Activated CD4-positive, alpha-beta memory T cell treated with anti-CD3 and anti-CD28 coated beads, Interleukin-2, amount 10 ng/mL, durations not matched to agents 7 days and 5 days (primary cell): Measurements from ENCODE around the gene RPL28. TPM values are rescaled to one million over a fixed set of nuclear protein-coding genes. Genes with fewer than 3 reads are reported as not detected.
A peak's percentile ranks its signal among the peaks of the same experiment; 100 is the strongest.

Experiments
- CTCF ChIA-PET: fragments of 350-600 bp; sonication (Branson Sonifier 250); formaldehyde crosslinking; loops from one replicate; lab custom pipeline; 2021; ENCODE audit warnings: antibody characterized with exemption, inconsistent platforms; lab: Charles Lee
- POLR2A ChIA-PET: fragments of 350-600 bp; sonication (Branson Sonifier 250); formaldehyde crosslinking; loops from one replicate; lab custom pipeline; 2021; ENCODE audit warnings: antibody characterized with exemption; lab: Charles Lee
- DNase-seq: peaks from one replicate; pipeline ENCODE4 v3.0.0-alpha.2; 2020
- H3K27ac Mint-ChIP-seq: one replicate; pipeline ENCODE4 v1.8.0; 2021; ENCODE audit warnings: mild to moderate bottlenecking, mixed read lengths
- H3K27me3 Mint-ChIP-seq: one replicate; pipeline ENCODE4 v1.8.0; 2021; ENCODE audit warnings: mixed read lengths
- H3K36me3 Mint-ChIP-seq: one replicate; pipeline ENCODE4 v1.8.0; 2021; ENCODE audit warnings: low read depth, mixed read lengths
- H3K4me1 Mint-ChIP-seq: one replicate; pipeline ENCODE4 v1.8.0; 2021; ENCODE audit warnings: mixed read lengths
- H3K4me3 Mint-ChIP-seq: one replicate; pipeline ENCODE4 v1.8.0; 2021; ENCODE audit warnings: mild to moderate bottlenecking, mixed read lengths
- H3K9me3 Mint-ChIP-seq: one replicate; pipeline ENCODE4 v1.8.0; 2021; ENCODE audit warnings: mixed read lengths
- total RNA-seq, 2 experiments: library from RNA; stranded (reverse); gene quantifications; one replicate each; pipeline ENCODE4 v1.2.3, GENCODE V29; 2021

The RPL28 gene
- total RNA-seq, 2 experiments from 2014 or later, result 3,004 to 3,026 TPM

DNA sequence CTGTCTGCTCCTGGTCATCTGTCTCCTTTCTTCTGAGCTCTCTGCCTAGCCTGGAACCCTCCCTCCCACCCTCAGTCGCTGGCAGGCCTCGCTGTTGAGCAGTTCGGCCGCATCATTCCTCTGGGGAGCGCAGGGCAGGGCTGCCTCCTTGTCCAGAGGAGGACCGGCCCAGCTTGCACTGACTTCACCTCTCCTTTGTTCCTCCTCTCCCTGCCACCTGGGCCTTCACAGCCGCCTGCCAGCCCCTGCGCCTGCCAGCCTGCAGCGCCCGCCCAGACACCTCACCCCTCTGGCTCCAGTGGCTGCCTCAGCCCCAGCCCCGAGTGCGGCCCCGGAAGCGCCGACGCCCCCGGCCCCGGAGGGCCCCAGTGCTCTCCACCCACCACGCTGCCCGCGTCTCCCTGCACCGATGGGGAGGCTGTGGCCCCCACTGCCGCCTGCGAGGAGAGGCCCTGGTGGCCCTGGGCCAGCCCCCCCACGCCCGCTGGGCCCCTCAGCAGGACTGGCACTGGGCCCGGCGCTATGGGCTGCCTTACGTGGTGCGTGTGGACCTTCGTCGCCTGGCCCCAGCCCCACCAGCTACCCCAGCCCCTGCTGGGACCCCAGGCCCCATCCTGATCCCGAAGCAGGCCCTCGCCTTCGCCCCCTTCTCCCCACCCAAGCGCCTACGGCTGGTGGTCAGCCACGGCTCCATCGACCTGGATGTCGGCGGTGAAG lies 38.8 kb upstream of the RPL28 start:
- Mint-ChIP-seq H3K27me3 (peaks cover 10% of the 10 kb centered on the region), H3K4me1 (peaks cover 13% of the 10 kb centered on the region), H3K27ac (no peak overlapping the region), H3K4me3 (no peak overlapping the region), H3K36me3 (peaks cover 6% of the 10 kb centered on the region), H3K9me3 (no peaks in the 10 kb centered on the region)
- CTCF ChIA-PET, result no interaction called here
- DNase-seq, result no peak
- POLR2A ChIA-PET, result interaction anchor here (3.7 kb wide), 1 partner anchor 8 kb away, joined by 25 read pairs; the partner anchor contains the start of gene KMT5C

DNA sequence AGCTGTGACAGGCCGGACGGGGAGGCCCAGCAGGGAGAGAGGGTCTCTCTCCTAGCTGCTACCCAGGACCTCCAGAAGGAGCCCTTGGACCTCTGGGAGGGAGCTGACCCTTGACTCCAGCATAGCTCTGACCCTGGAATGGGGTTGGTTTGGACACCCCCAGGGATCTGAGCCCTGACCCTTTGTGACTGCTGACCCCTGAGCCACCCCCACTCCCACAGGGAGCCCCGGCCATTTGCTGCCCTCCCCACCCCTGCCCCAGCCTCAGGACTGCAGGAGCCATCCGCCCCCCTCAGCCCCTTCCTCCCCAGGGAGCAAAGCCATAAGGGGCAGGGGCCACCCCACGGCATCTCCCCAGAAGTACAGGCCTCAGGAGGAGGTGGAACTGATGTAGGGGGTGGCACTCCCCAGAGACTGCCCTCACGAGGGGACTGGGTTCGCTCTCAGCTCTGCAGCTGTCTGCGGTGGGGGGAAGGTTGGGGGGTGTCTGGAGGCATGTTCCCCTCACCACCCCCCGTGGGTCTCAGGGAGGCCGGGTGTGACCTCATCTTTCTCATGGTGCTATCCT lies 38.2 kb upstream of the RPL28 start:
- Mint-ChIP-seq H3K4me1 (peaks cover 20% of the 10 kb centered on the region), H3K27me3 (peaks cover 15% of the 10 kb centered on the region), H3K27ac (no peak overlapping the region), H3K4me3 (no peak overlapping the region), H3K9me3 (no peaks in the 10 kb centered on the region), H3K36me3 (peaks cover 6% of the 10 kb centered on the region)
- ChIA-PET POLR2A (interaction anchor here (3.7 kb wide), 1 partner anchor 9 kb away, joined by 25 read pairs; the partner anchor contains the start of gene KMT5C), CTCF (no interaction called here)
- no peak for DNase-seq

DNA sequence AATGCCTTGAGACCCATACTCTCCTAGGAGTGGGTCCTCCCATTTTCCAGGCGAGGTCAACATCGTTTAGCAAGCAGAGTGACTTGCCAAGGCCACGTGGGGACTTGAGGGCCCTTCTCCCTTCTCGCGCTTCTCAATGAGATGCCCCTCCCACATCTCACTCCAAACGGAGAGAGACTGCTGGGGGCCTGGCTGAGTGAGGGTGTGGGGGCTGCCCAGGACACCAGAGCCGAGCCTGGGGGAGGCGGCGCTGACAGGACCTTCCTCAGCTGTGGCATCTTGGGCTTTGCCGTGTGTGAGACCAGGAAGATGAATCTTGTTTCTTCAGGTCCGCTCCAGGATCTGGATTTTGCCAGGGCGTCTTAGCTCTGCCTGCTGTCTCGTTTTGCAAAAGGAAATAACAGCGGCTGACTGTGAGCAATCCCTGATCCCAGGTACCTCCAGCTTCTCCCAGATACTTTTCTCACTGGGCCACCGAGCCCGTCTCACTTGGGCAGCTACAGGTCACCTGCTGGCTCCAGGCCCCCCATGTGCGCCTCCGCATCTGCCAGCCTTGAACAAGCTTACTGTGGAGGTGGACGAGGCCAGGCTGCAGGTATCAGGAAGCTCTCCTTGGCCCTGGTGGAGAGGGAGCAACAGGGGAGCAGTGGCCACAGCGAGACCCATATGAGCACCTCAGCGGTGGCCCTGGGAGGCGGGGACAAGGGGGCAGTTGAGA lies 37.3 kb upstream of the RPL28 start:
- Mint-ChIP-seq H3K9me3 (no peaks in the 10 kb centered on the region), H3K4me1 (peaks cover 29% of the 10 kb centered on the region), H3K36me3 (peaks cover 3% of the 10 kb centered on the region), H3K27ac (no peak overlapping the region), H3K4me3 (no peak overlapping the region), H3K27me3 (peaks cover 24% of the 10 kb centered on the region)
- ChIA-PET POLR2A (interaction anchor here (0.9 to 3.7 kb wide), 2 partner anchors 9 to 16 kb away, joined by 3 to 25 read pairs; partner anchors contain the start of gene KMT5C), CTCF (no interaction called here)
- DNase-seq, result no peak

DNA sequence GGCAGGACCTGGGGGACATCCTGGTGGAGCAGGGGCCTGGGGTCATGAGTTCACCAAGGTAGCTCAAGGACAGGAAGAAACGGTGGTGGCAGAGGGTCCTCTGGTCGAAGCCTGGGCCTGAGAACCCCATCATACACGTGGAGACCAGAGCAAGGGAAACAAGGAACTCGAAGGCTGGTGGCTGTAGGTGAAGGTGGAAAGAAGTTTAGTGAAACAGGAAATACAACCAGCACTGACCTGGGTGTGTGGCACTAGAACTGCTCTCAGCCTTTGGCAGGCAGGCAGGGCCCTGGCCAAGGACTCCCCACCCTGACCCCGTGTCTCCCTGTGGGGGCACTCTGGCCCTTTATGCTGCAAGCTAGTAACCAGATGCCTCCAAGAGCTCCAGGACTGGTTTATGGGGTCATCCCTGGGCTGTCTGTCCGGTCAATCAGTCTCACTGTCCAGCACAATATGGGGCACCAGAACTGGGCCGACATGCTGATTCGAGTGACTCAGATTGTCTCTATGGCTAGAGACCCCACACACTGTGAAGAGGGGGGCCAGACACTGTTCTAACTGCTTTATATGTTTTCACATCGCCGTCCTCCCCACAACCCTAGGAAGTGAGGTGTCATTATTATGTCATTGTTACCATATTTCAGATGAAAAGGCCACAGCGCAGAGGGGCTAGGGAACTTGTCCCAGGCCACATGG lies 35.0 kb upstream of the RPL28 start:
- Mint-ChIP-seq H3K27ac (peak overlapping the region; percentile 30), H3K9me3 (no peaks in the 10 kb centered on the region), H3K4me1 (peaks cover 34% of the 10 kb centered on the region), H3K36me3 (peaks cover 3% of the 10 kb centered on the region), H3K4me3 (no peak overlapping the region), H3K27me3 (peaks cover 38% of the 10 kb centered on the region)
- no peak for DNase-seq
- CTCF ChIA-PET, result interaction anchor here (1.0 kb wide), 1 partner anchor 50 kb away, joined by 5 read pairs; no protein-coding TSS in a partner anchor
- POLR2A ChIA-PET, result interaction anchor here (1.0 to 3.7 kb wide), 3 partner anchors 12 to 21 kb away, joined by 3 to 25 read pairs (median 4); partner anchors contain the start of gene KMT5C

DNA sequence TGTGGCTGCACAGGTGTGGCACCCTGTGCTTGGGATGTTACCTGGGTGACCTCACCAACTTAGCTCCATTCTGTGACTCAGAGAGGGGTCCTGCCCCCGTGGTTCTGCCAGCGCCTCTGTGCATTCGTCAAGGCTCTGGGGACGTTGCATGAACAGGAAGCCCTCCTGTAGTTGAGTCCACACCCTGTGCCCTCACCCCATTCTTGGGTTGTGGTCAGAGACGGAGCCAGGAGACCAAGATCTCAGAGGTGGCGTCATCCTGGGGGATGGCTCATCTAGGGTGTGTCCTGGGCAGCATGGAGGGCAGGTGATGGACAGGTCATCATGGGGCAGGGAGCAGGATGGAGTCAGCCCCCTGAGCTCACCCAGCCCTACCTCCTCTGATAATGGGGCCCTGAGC lies 33.7 kb upstream of the RPL28 start:
- H3K4me1 Mint-ChIP-seq, result peaks cover 34% of the 10 kb centered on the region
- H3K36me3 Mint-ChIP-seq, result peaks cover 3% of the 10 kb centered on the region
- H3K27me3 Mint-ChIP-seq, result peaks cover 41% of the 10 kb centered on the region
- H3K4me3 Mint-ChIP-seq, result no peak overlapping the region
- no peaks in the 10 kb centered on the region for H3K9me3 Mint-ChIP-seq
- ChIA-PET POLR2A (interaction anchor here (0.9 to 2.5 kb wide), 2 partner anchors 13 to 92 kb away, joined by 3 to 13 read pairs; partner anchors contain the start of gene KMT5C), CTCF (interaction anchor here (0.8 kb wide), 1 partner anchor 50 kb away, joined by 5 read pairs; no protein-coding TSS in a partner anchor)
- peak overlapping the region; percentile 26 for H3K27ac Mint-ChIP-seq
- DNase-seq, result peak; percentile 45

DNA sequence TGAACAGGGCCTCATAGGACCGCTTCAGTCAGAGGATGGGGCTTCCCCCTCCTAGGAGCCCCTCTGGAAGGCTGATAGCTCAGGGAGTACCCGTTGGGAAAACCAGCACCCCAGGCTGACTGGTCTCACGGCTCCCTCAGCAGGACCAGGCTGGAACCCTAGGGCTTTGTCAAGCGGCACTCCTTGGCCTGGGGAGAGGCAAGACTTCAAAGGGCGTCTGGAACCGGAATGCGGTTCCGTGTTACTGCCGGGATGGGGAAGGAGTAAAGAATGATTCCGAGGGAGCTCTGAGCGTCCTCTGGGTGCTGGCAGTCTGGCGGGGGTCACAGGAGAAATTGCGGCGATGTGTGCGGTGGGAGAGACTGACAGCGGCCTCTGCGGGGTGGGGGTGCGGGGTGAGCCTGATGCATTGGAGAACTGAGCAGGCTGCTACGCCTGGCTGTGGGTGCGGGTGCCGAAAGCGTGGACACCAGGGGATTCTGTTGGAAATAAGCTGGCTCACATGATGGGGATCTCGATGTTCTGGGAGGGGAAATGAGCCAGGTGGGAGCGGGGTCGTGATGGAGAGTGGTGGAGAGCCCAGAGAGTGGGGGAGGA lies 33.1 kb upstream of the RPL28 start:
- POLR2A ChIA-PET, result interaction anchor here (0.9 to 2.5 kb wide), 4 partner anchors 14 to 235 kb away, joined by 3 to 13 read pairs (median 3); partner anchors contain the start of genes KMT5C and UBE2S
- DNase-seq, result no peak
- Mint-ChIP-seq H3K27me3 (peaks cover 46% of the 10 kb centered on the region), H3K9me3 (no peaks in the 10 kb centered on the region), H3K4me1 (peaks cover 34% of the 10 kb centered on the region), H3K4me3 (peak overlapping the region; percentile 33), H3K27ac (no peak overlapping the region), H3K36me3 (peaks cover 3% of the 10 kb centered on the region)
- CTCF ChIA-PET, result interaction anchor here (0.8 kb wide), 1 partner anchor 51 kb away, joined by 5 read pairs; no protein-coding TSS in a partner anchor

DNA sequence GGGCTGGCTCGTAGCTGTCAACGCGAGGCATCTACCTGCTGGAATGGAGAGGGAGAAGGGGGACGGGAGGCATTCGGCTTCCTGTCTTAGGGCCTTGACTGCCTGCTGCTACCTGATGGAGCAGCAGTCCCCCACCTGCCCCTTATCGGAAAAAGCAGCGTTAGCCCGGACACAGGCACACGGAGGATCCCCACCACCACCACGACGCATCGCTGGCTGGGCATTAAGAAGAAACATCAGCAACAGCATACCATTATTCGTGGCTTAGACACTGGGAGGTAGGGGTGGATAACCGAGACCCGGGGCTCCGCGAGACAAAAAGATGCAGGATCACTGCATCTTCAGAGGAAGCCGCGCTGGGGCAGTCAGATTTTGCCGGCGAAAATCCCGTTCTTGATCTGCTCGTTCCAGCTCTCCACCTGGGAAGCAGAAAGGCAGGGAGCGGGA lies 32.4 kb upstream of the RPL28 start:
- Mint-ChIP-seq H3K9me3 (no peaks in the 10 kb centered on the region), H3K36me3 (no peaks in the 10 kb centered on the region), H3K27ac (no peak overlapping the region), H3K27me3 (peaks cover 46% of the 10 kb centered on the region), H3K4me3 (peak overlapping the region; percentile 67), H3K4me1 (peaks cover 34% of the 10 kb centered on the region)
- no peak for DNase-seq
- POLR2A ChIA-PET, result interaction anchor here (0.9 to 2.5 kb wide), 3 partner anchors 14 to 235 kb away, joined by 3 to 13 read pairs (median 3); partner anchors contain the start of genes KMT5C and UBE2S
- CTCF ChIA-PET, result no interaction called here

DNA sequence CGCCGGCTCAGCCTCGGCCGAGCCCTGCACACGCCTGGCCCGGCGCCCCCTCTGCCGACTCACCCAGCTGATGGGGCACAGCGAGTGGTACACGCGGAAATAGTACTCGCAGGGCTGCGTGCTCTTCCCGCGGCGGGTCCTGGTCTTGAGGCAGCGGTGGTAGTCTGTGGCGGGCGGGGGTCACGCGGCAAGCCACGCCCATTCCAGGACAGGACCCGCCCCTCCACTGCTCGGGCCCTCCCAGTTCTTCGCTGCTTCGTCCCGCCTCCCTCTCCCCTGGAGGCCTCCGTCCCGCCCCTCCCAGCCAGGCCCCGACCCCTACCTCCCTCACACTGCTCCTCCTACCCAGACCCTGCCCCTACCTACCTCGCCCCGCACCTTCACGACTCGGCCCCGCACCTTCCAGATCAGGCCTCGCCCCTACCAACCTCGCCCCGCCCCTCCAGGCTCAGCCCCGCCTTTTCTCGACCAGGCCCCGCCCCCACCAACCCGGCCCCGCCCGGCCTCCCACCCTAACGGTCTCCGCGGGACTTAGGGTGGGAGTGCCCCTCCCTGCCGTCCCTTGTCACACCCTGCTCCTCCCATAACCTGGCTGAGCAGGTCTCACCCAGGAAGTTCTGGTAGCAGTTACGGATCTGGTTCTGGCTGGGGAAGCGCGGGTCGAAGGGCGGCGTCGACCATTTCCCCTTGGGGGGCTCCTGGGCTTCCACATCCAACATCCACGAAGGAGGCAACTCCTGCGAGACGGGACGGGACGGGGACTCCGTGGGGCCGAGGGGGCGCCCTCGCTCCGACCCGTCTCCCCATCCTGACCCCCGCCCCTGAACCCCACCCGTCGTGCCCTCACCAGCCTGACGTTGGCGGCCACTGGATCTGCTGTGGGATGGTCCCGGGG lies 31.7 kb upstream of the RPL28 start:
- Mint-ChIP-seq H3K4me1 (peaks cover 34% of the 10 kb centered on the region), H3K9me3 (no peaks in the 10 kb centered on the region), H3K27ac (no peak overlapping the region), H3K27me3 (peaks cover 46% of the 10 kb centered on the region), H3K36me3 (no peaks in the 10 kb centered on the region), H3K4me3 (peak overlapping the region; percentile 67)
- DNase-seq, result peak; percentile 71
- POLR2A ChIA-PET, result interaction anchor here (0.9 to 2.5 kb wide), 3 partner anchors 15 to 236 kb away, joined by 3 to 13 read pairs (median 3); partner anchors contain the start of genes KMT5C and UBE2S
- CTCF ChIA-PET, result no interaction called here

DNA sequence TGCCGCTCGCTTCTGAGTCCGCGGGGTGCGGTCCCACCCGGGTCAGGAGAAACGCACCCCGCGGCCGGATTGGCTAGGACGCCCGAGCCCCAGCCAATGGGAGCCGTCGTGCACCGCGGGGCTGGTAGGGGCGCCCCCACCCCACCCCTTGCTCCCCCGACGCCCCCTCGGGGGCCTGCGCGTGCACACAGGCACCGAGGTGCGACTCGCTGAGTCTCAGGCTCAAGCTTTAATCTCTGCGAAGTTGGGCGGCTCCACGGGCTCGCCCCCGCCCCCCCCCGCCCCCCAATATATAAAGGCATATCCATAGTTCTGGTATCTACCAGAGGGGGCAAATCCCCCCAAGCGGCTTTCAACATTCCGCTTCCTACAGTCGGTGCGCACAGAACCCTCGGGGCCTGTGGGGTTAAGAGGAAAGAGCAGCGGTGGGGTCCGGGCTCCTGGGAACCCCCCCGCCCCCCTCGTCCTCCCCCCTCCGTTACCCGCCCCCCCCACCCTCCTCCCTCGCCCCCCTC lies 31.0 kb upstream of the RPL28 start, which contains the start of gene COX6B2:
COX6B2 (minus strand) TSS at position 22 of the 515 bp plus-strand sequence. CDS start 198 bp downstream, outside the sequence.
- H3K27ac Mint-ChIP-seq, result no peak within 1 kb of the TSS
- peaks cover 34% of the 10 kb centered on the region for H3K4me1 Mint-ChIP-seq
- H3K4me3 Mint-ChIP-seq, result peak within 1 kb of the TSS; percentile 67
- POLR2A ChIA-PET, result no interaction called here
- peaks cover 46% of the 10 kb centered on the region for H3K27me3 Mint-ChIP-seq
- CTCF ChIA-PET, result interaction anchor here (1.7 kb wide), 1 partner anchor 16 kb away, joined by 4 read pairs; the partner anchor contains the start of gene KMT5C
- no peak for DNase-seq
- H3K36me3 Mint-ChIP-seq, result no peaks in the 10 kb centered on the region
- no peaks in the 10 kb centered on the region for H3K9me3 Mint-ChIP-seq

DNA sequence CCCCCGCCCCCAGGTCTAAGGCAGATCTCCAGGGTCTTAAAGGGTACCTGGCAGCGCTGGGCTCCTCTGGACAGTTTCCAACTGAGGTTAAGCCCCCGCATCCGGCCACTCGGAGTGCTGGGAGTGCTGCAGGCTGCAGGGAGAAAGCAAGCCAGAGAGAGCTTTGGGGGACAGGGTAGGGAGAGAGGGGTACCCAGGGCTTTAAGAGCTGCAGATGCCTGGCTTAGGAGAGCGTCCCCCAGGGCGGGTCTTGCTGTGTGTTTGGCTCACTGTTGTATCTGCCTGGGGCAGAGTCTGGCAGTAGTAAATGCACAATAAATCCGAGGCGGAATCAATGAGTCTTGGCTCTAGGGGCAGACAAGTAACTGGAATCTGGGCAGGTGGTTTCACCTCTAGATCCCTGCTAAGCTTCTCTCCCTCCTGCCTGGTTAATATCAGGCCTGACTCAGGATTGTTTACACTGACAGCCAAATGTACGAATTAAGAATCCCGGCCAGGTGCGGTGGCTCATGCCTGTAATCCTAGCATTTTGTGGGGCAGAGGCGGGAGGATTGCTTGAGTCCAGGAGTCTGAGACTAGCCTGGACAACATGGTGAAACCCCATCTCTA lies 30.4 kb upstream of the RPL28 start:
- DNase-seq, result no peak
- CTCF ChIA-PET, result interaction anchor here (0.6 to 1.7 kb wide), 2 partner anchors 13 to 16 kb away, joined by 3 to 4 read pairs; partner anchors contain the start of gene KMT5C
- peaks cover 46% of the 10 kb centered on the region for H3K27me3 Mint-ChIP-seq
- no peaks in the 10 kb centered on the region for H3K9me3 Mint-ChIP-seq
- H3K4me1 Mint-ChIP-seq, result peaks cover 34% of the 10 kb centered on the region
- POLR2A ChIA-PET, result interaction anchor here (1.1 kb wide), 1 partner anchor 17 kb away, joined by 4 read pairs; no protein-coding TSS in a partner anchor
- no peaks in the 10 kb centered on the region for H3K36me3 Mint-ChIP-seq
- no peak overlapping the region for H3K4me3 Mint-ChIP-seq
- H3K27ac Mint-ChIP-seq, result no peak overlapping the region
